Stimulated activated CD8-positive, alpha-beta memory T cell treated with anti-CD3 and anti-CD28 coated beads, Interleukin-4, amount 100 ng/mL, for 1 hour (primary cell): ENCODE results near the gene ZNHIT6.
"Not testable (repeated sequence)": the region's sequence is repeated elsewhere in the genome, so short reads cannot be mapped to it uniquely, and the experiment has no call there.

ENCODE experiments used
- DNase-seq, 2 donors: peaks; one replicate each; pipeline ENCODE4 v3.0.0-alpha.2; 2020; ENCODE audit warnings: low read depth in 2 of 2, low spot score in 1 of 2

Gene ZNHIT6

GRCh38 chr1:85672031-85672660 is 36.1 kb downstream of the ZNHIT6 start:
- DNase-seq, result no peak

GRCh38 chr1:85665932-85666331 is 42.3 kb downstream of the ZNHIT6 start:
- DNase-seq, result no peak

GRCh38 chr1:85663382-85663781 is 44.9 kb downstream of the ZNHIT6 start:
- no peak for DNase-seq

DNA sequence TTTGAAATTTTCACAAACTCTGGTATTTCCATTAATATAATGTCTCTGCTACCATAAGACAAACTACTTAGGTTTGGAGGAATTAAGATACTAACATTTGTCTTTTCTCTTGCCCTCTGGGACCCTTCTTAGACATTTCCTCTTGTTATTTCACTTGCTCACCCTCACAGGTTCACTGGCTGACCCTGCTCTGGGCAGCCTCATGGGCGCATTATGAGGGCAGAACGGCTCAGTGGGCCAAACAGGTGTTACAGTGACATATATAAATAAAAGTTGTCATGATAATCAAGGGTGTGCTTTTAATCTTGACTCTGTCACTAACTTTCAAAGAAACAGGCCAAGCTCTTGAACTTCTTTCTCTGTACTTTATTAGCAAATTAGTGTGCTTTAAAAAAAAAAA is 46.5 kb downstream of the ZNHIT6 start:
- no peak for DNase-seq

GRCh38 chr1:85660541-85660940 is 47.7 kb downstream of the ZNHIT6 start:
- DNase-seq, result no peak

DNA sequence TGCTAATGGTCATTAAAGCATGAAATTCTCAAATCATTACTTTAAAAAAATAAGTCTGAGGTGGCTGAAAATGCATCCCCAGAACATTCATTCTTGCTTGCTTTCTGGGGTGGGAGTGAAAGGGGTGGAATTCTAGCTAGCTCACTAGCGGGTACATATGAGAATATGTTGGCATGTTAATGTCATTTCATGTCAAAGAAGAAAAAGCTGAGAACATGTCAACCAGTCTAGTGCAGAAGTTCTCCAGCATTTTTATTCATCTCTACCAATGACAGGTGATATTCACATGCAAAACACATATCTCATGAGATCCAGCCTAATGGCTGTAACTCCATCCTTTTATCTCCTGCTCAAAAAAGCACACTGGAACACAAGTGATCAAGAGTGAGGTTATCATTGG is 49.1 kb downstream of the ZNHIT6 start:
- DNase-seq, result no peak

GRCh38 chr1:85656948-85657347 is 51.3 kb downstream of the ZNHIT6 start:
- DNase-seq, result no peak

DNA sequence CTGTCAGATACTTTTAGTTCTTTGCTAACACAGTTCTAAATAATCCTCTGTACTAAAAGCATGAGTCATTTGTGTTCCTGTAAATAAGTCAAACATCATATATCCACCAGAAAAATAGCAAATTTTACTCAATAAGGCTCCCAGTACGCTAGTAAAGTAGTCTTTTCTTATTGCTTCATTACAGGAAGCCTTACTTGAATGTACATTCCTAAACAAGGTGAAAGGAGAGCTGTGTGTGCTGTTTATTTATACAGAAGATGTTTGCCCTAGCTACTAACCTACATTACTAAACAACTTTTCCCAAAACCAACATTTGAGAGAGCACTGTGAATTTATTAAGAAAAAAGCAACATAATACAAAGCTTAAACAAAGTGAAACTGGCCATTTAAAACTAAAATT is 52.0 kb downstream of the ZNHIT6 start:
- no peak for DNase-seq

GRCh38 chr1:85655315-85655714 is 52.9 kb downstream of the ZNHIT6 start:
- no peak for DNase-seq

GRCh38 chr1:85654066-85654782 is 54.0 kb downstream of the ZNHIT6 start:
- no peak for DNase-seq

GRCh38 chr1:85652327-85652726 is 55.9 kb downstream of the ZNHIT6 start:
- no peak for DNase-seq

- no peak for DNase-seq
These were observed 57.6 kb downstream of the ZNHIT6 start for GRCh38 chr1:85650645-85651044.

- DNase-seq, result no peak
These were observed 58.6 kb downstream of the ZNHIT6 start for GRCh38 chr1:85649591-85649990.

DNA sequence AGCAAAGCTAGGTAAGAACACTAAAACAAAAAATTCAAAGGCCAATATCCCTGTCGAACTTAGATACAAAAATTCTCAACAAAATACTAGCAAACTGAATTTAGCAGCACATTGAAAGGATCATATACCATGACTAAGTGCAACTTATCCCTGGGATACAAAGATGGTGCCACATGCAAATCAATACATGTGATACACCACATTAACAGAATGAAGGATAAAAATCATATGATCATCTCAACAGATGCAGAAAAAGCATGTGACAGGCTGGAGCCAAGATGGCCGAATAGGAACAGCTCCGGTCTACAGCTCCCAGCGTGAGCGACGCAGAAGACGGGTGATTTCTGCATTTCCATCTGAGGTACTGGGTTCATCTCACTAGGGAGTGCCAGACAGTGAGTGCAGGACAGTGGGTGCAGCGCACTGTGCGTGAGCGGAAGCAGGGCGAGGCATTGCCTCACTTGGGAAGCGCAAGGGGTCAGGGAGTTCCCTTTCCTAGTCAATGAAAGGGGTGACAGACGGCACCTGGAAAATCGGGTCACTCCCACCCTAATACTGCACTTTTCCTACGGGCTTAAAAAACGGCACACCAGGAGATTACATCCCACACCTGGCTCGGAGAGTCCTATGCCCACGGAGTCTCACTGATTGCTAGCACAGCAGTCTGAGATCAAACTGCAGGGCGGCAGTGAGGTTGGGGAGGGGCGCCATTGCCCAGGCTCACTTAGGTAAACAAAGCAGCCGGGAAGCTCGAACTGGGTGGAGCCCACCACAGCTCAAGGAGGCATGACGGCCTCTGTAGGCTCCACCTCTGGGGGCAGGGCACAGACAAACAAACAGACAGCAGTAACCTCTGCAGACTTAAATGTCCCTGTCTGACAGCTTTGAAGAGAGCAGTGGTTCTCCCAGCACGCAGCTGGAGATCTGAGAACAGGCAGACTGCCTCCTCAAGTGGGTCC is 66.4 kb downstream of the ZNHIT6 start:
- DNase-seq, result not testable (repeated sequence)

DNA sequence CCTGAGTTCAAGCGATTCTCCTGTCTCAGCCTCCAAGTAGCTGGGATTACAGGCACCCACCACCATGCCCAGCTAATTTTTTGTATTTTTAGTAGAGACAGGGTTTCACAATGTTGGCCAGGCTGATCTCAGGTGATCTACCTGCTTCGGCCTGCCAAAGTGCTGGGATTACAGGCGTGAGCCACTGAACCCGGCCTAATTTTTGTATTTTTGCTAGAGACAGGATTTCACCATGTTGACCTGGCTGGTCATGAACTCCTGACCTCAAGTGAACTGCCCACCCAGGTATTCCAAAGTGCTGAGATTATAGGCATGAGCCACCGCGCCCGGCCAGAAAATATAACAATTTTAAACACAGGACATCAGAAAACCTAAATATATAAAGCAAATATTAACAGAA is 68.3 kb downstream of the ZNHIT6 start:
- DNase-seq, result not testable (repeated sequence)

DNA sequence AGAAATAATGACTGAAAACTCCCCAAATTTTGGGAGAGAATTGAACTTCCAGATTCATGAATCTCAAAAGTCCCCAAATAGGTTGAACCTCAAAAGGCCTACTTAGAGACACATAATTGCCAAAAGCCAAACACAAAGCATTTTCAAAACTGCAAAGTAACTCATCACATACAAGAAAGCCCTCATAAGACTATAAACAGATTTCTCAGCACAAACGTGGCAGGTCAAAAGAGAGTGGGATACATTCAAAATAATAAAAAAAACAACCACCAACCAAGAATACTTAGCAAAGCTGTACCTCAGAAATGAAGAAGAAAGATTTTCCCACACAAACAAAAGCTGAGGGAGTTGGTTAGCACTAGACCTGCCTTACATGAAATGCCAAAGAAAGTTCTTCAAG is 69.8 kb downstream of the ZNHIT6 start:
- no peak for DNase-seq

- DNase-seq, result no peak
These were observed 77.7 kb downstream of the ZNHIT6 start for GRCh38 chr1:85630493-85630892.

GRCh38 chr1:85629532-85629920 is 78.7 kb downstream of the ZNHIT6 start:
- DNase-seq, result no peak

- no peak for DNase-seq
These were observed 79.3 kb downstream of the ZNHIT6 start for GRCh38 chr1:85628791-85629531.

GRCh38 chr1:85626818-85627217 is 81.4 kb downstream of the ZNHIT6 start:
- no peak for DNase-seq

- DNase-seq, result no peak
These were observed 83.9 kb downstream of the ZNHIT6 start for GRCh38 chr1:85624361-85624760.
